GM03348 (cell line): ENCODE measurements around the gene ANKRD18A.

Source experiments
- DNase-seq: peaks from one replicate; pipeline ENCODE4 v3.0.0; 2012; ENCODE audit warnings: low spot score

The ANKRD18A gene

GRCh38 chr9:38620483-38621433 lies at the start of gene ANKRD18A:
ANKRD18A (minus strand) TSS chr9:38620596; CDS start chr9:38620285, 311 bp downstream.
- peak; percentile 59 for DNase-seq

GRCh38 chr9:38668791-38669466 lies 48.5 kb upstream of the ANKRD18A start:
- no peak for DNase-seq

GRCh38 chr9:38662763-38663593 lies 42.6 kb upstream of the ANKRD18A start:
- DNase-seq: no peak

- DNase-seq: no peak
Measured at GRCh38 chr9:38659538-38659937, 39.1 kb upstream of the ANKRD18A start.

- no peak for DNase-seq
Measured at GRCh38 chr9:38656896-38657295, 36.5 kb upstream of the ANKRD18A start.

- DNase-seq: no peak
Measured at GRCh38 chr9:38652486-38652885, 32.1 kb upstream of the ANKRD18A start.

GRCh38 chr9:38652044-38652443 lies 31.6 kb upstream of the ANKRD18A start:
- DNase-seq: no peak

- DNase-seq: no peak
Measured at GRCh38 chr9:38651400-38652042, 31.1 kb upstream of the ANKRD18A start.

- DNase-seq: no peak
Measured at GRCh38 chr9:38650564-38650963, 30.2 kb upstream of the ANKRD18A start.

GRCh38 chr9:38649731-38650363 lies 29.5 kb upstream of the ANKRD18A start:
- DNase-seq: no peak

GRCh38 chr9:38644601-38645000 lies 24.2 kb upstream of the ANKRD18A start:
- no peak for DNase-seq

- no peak for DNase-seq
Measured at GRCh38 chr9:38643815-38644173, 23.4 kb upstream of the ANKRD18A start.

- no peak for DNase-seq
Measured at GRCh38 chr9:38642951-38643814, 22.8 kb upstream of the ANKRD18A start.

GRCh38 chr9:38641985-38642864 lies 21.8 kb upstream of the ANKRD18A start:
- DNase-seq: no peak

- no peak for DNase-seq
Measured at GRCh38 chr9:38641142-38641541, 20.7 kb upstream of the ANKRD18A start.

GRCh38 chr9:38639577-38639940 lies 19.2 kb upstream of the ANKRD18A start:
- DNase-seq: no peak

- DNase-seq: no peak
Measured at GRCh38 chr9:38638881-38639576, 18.6 kb upstream of the ANKRD18A start.

GRCh38 chr9:38634315-38634714 lies 13.9 kb upstream of the ANKRD18A start:
- no peak for DNase-seq

GRCh38 chr9:38629511-38629910 lies 9.1 kb upstream of the ANKRD18A start:
- DNase-seq: no peak
